Measurements from ENCODE around the gene SSTR4. TPM values are rescaled to one million over a fixed set of nuclear protein-coding genes. Genes with fewer than 3 reads are reported as not detected.
A peak's percentile ranks its signal among the peaks of the same experiment; 100 is the strongest.

SSTR4 gene
- total RNA-seq, 2 donors from 2014 or later, result not detected

DNA sequence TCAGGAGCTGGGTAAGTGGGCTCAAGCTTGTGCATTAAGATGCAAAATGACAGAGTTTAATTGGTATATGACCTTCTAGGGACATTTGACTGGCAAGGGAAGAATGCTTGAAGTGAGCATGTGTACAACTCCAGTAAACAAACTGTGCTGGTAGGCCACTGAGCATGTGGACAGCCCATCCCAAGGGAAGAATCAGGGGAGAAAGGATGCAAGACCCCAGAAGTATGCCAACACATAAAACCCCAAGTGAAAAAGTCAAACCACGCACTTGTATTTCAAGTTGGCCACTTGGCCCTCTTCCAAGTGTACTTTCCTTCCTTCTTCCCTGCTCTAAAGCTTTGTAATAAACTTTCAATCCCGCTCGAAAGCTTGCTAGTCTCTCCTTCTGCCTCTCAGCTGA is 24.7 kb downstream of the SSTR4 start:
- no peaks in the 10 kb centered on the region for H3K27me3 ChIP-seq
- H3K9me3 ChIP-seq, result peaks cover 0 to 10% of the 10 kb centered on the region in 2 donors
- peaks cover 0 to 32% of the 10 kb centered on the region in 2 donors for H3K4me1 ChIP-seq
- H3K4me3 ChIP-seq, result no peak overlapping the region
- H3K36me3 ChIP-seq, result no peaks in the 10 kb centered on the region
- no peak for DNase-seq (ENCODE audit: low spot score)
- TF ChIP-seq, protein P1, sequence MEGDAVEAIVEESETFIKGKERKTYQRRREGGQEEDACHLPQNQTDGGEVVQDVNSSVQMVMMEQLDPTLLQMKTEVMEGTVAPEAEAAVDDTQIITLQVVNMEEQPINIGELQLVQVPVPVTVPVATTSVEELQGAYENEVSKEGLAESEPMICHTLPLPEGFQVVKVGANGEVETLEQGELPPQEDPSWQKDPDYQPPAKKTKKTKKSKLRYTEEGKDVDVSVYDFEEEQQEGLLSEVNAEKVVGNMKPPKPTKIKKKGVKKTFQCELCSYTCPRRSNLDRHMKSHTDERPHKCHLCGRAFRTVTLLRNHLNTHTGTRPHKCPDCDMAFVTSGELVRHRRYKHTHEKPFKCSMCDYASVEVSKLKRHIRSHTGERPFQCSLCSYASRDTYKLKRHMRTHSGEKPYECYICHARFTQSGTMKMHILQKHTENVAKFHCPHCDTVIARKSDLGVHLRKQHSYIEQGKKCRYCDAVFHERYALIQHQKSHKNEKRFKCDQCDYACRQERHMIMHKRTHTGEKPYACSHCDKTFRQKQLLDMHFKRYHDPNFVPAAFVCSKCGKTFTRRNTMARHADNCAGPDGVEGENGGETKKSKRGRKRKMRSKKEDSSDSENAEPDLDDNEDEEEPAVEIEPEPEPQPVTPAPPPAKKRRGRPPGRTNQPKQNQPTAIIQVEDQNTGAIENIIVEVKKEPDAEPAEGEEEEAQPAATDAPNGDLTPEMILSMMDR (IDR thresholded peaks at IDR 0.05), result no peak
- H3K27ac ChIP-seq, result no peak overlapping the region

DNA sequence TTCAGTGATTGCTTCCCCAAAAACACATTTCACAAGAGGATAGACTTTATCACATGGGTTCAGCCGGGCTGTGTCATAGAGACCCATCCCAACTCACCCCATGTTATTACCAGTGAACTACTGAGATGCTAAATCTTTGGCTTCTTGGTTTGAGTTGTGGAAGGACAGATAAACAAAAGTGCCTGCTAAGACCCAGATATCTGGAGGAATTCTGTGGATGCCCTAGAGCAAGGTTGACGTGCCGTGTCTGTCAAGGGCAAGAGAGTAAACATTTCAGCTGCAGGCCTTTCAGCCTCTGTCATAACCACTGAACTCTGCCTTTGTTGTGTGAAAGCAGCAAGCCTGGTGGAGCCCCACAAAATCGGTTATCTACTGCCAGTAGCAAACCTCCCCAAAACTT is 25.5 kb downstream of the SSTR4 start:
- Histone ChIP-seq H3K27me3 (no peaks in the 10 kb centered on the region), H3K9me3 (peaks cover 0 to 10% of the 10 kb centered on the region in 2 donors), H3K27ac (peak overlapping the region in 1 of 2 donors; percentile 78), H3K4me1 (peaks cover 0 to 32% of the 10 kb centered on the region in 2 donors), H3K36me3 (no peaks in the 10 kb centered on the region), H3K4me3 (no peak overlapping the region)
- DNase-seq (ENCODE audit: low spot score), result no peak
- TF ChIP-seq, protein P1 (IDR thresholded peaks at IDR 0.05), result no peak

DNA sequence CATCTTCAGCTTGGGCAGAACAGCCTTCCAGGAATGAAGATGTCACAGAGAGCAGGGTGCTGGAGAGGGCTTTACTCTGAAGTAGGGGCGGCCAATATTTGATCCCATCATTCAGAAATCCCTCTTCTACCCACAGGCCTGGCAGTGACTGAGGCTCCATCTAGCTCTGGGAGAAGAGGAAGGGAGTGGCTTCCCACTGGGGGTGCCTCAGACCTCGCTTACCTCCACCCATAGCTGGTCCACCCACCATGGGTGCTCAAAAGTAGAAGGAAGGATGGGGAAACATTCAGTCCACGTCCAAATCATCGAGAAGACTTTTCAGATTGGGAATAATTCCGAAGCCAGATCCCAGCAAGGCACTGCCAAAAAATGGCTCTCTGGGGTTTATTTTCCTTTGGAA is 26.1 kb downstream of the SSTR4 start:
- TF ChIP-seq, protein P1 (IDR thresholded peaks at IDR 0.05), result no peak
- DNase-seq (ENCODE audit: low spot score), result no peak
- peak overlapping the region; percentile 55 to 78 for H3K27ac ChIP-seq
- H3K4me3 ChIP-seq, result no peak overlapping the region
- H3K9me3 ChIP-seq, result peaks cover 0 to 7% of the 10 kb centered on the region in 2 donors
- peaks cover 0 to 32% of the 10 kb centered on the region in 2 donors for H3K4me1 ChIP-seq
- no peaks in the 10 kb centered on the region for H3K36me3 ChIP-seq
- H3K27me3 ChIP-seq, result no peaks in the 10 kb centered on the region

DNA sequence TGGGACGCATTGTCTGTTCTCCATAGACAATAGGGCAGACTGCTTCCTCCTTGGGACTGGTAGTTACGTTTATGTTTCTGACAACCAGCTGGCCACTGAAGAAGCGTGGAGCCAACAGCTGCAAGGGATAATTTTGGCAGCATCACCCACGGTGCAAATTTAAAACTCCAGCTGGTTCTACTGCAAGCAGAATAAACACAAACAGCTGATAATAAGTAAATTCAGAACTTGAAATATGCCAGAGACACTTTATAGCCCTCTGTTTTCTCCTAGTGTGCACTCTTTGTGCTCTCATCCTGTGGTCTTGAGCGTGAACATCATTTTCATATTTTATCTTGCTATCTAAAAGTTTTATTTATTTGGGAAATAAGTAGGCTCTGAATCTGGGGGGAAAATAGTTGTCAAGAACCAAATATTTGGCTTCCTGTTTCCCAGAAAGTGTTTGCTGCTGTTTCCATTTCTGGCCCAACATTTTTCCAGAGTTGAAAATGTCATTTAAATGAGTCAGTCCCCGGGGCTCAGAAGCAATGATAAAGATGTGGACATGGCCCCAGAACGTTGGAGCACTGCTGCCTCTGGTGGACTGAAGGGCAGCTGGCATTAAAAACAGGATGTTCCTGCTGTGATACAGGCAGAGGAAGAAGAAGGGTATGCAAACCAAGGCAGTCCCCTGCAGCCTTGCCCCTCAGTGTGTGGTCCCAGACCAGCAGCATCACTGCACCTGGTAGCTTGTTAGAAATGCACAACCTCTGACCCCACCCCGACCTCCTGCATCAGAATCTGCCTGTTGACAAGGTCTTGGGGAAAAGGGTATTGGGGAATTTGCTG is 26.8 kb downstream of the SSTR4 start:
- Histone ChIP-seq H3K4me3 (no peak overlapping the region), H3K4me1 (peaks cover 0 to 32% of the 10 kb centered on the region in 2 donors), H3K9me3 (peaks cover 0 to under 1% of the 10 kb centered on the region in 2 donors), H3K27me3 (no peaks in the 10 kb centered on the region), H3K27ac (peak overlapping the region; percentile 55 to 78), H3K36me3 (no peaks in the 10 kb centered on the region)
- DNase-seq (ENCODE audit: low spot score), result peak; percentile 84
- TF ChIP-seq, protein P1 (IDR thresholded peaks at IDR 0.05), result peak in 1 of 2 donors; percentile 65

DNA sequence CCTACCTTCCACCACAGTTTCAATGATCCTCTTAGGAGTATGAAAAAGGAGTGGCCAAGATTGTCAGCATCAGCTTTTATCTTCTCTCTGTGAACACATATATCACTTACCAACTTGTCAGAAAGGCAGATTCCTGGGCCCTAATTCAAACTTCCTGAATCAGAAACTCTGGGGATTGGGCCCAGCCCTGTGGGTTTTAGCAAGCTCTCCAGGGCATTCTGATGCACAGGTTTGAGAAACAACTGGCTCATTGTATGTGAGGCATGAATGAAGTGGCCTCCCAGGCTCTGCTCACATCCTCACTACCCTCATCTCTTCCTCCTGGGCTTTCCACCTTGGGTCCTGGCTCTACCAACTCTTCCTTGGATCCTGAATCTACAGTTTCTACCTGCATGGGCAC is 27.5 kb downstream of the SSTR4 start:
- Histone ChIP-seq H3K4me3 (no peak overlapping the region), H3K27ac (no peak overlapping the region), H3K9me3 (no peaks in the 10 kb centered on the region), H3K27me3 (no peaks in the 10 kb centered on the region), H3K36me3 (no peaks in the 10 kb centered on the region), H3K4me1 (peaks cover 0 to 32% of the 10 kb centered on the region in 2 donors)
- TF ChIP-seq, protein P1 (IDR thresholded peaks at IDR 0.05), result no peak
- no peak for DNase-seq (ENCODE audit: low spot score)
